K562 (cell line): ENCODE data around the gene MITF. TPM values are rescaled to one million over a fixed set of nuclear protein-coding genes. Genes with fewer than 3 reads are reported as not detected.

Experiments
- ATAC-seq: fragments of 200-7000 bp; cut with Tn5 transposase; 3 replicates; pipeline ENCODE4 v1.9.1; 2020; ENCODE audit warnings: moderate library complexity
- BruUV-seq: library from RNA; stranded (reverse); fragments of 400-500 nt; replicated peaks from 2 replicates; lab custom pipeline; 2021; lab: Mats Ljungman, UMichigan
- CTCF ChIA-PET: fragments of 300-600 bp; formaldehyde crosslinking; extraction: SDS; loops from one replicate; lab custom pipeline; 2021; ENCODE audit warnings: low intra/inter-chr PET ratio; lab: Yijun Ruan, JAX
- POLR2A ChIA-PET: fragments of 300-600, 350-650 bp; sonication (Branson Sonifier 250); formaldehyde crosslinking; extraction: SDS; loops from one replicate; lab custom pipeline; 2021; ENCODE audit warnings: antibody characterized with exemption, inconsistent platforms; lab: Yijun Ruan, JAX
- DNase-seq, 4 experiments: peaks; one replicate each; pipeline versions ENCODE4 v3.0.0 to v3.0.0-alpha.2; 2011 to 2018; ENCODE audit warnings: low spot score in 3 of 4, mixed read lengths in 3 of 4; ENCODE audit errors: extremely low read depth in 1 of 4
- FAIRE-seq: peaks from 2 replicates; lab custom pipeline; 2011; peaks lifted over from hg19 to GRCh38; lab: Jason Lieb, UNC
- H2AFZ ChIP-seq: 2 replicates; pipeline ENCODE4 v1.6.0; 2011; ENCODE audit warnings: low read depth, low read length, control low read depth, inconsistent platforms
- H3K27ac ChIP-seq: fragments of 200-600 bp; 3 replicates; pipeline ENCODE4 v1.8.0; 2011; ENCODE audit warnings: low read depth, mild to moderate bottlenecking, control low read depth, inconsistent platforms, low read length, moderate library complexity, mixed read lengths; ENCODE audit errors: extremely low read depth
- H3K27me3 ChIP-seq, 2 experiments: fragments of 300-600 bp in 1 of 2; 2 replicates in 1 of 2; 3 replicates in 1 of 2; pipeline versions ENCODE4 v1.6.0 to v1.8.0; 2011; ENCODE audit warnings: inconsistent platforms in 2 of 2, low read length in 2 of 2, mild to moderate bottlenecking in 1 of 2, mixed read lengths in 1 of 2, moderate library complexity in 1 of 2; ENCODE audit not compliant: control insufficient read depth in 2 of 2, insufficient read depth in 2 of 2
- H3K36me3 ChIP-seq: fragments of 300-600 bp; 3 replicates; pipeline ENCODE4 v1.8.0; 2011; ENCODE audit warnings: mild to moderate bottlenecking, low read length, inconsistent platforms; ENCODE audit not compliant: control insufficient read depth, insufficient read depth
- H3K4me1 ChIP-seq, 2 experiments: fragments of 200-600 bp in 1 of 2; replicated peaks in 1 of 2; 2 replicates in 1 of 2; 3 replicates in 1 of 2; pipeline versions ENCODE4 v1.5.1 to v1.8.0; 2011; ENCODE audit warnings: inconsistent platforms in 2 of 2, low read length in 2 of 2, mild to moderate bottlenecking in 1 of 2, mixed read lengths in 1 of 2, moderate library complexity in 1 of 2; ENCODE audit not compliant: control insufficient read depth in 2 of 2, insufficient read depth in 2 of 2
- H3K4me2 ChIP-seq: 2 replicates; pipeline ENCODE4 v1.6.1; 2011; ENCODE audit warnings: low read length, control low read depth, inconsistent platforms, mixed read lengths; ENCODE audit not compliant: insufficient read depth
- H3K4me3 ChIP-seq: fragments of 200-600 bp; sonication (generic), shearing (Covaris generic); 2 replicates; pipeline ENCODE4 v1.5.1; 2016; ENCODE audit warnings: control low read depth, inconsistent platforms
- H3K79me2 ChIP-seq: fragments of 200-600 bp; 3 replicates; pipeline ENCODE4 v1.8.0; 2011; ENCODE audit warnings: low read length, inconsistent platforms; ENCODE audit not compliant: control insufficient read depth, insufficient read depth
- H3K9ac ChIP-seq, 2 experiments: 2 replicates each; pipeline versions ENCODE4 v1.6.0 to v1.6.1; 2011; ENCODE audit warnings: low read depth in 2 of 2, low read length in 2 of 2, control low read depth in 1 of 2, inconsistent platforms in 1 of 2, mild to moderate bottlenecking in 1 of 2, mixed read lengths in 1 of 2; ENCODE audit not compliant: insufficient read depth in 1 of 2
- H3K9me1 ChIP-seq: one replicate; pipeline ENCODE4 v1.6.0; 2011; ENCODE audit warnings: inconsistent platforms, mild to moderate bottlenecking, low read length, moderate library complexity; ENCODE audit not compliant: control insufficient read depth, insufficient read depth
- H3K9me3 ChIP-seq: replicated peaks from 2 replicates; pipeline ENCODE4 v1.5.1; 2011; ENCODE audit warnings: low read depth, low read length, inconsistent platforms; ENCODE audit not compliant: control insufficient read depth, insufficient read depth
- H4K20me1 ChIP-seq: replicated peaks from 2 replicates; pipeline ENCODE4 v1.6.1; 2011; ENCODE audit warnings: low read length, inconsistent platforms, mixed read lengths; ENCODE audit not compliant: control insufficient read depth, insufficient read depth
- CCNT2 ChIP-seq: IDR thresholded peaks from 2 replicates; pipeline ENCODE4 v1.6.1; 2011; ENCODE audit warnings: borderline replicate concordance, low read depth, mild to moderate bottlenecking, moderate library complexity, mixed read lengths, low read length; ENCODE audit not compliant: insufficient read length; ENCODE audit errors: extremely low read depth
- CEBPG ChIP-seq, 3 experiments: fragments of 200-800 bp in 1 of 3; sonication (Bioruptor generic) in 1 of 3; sonication (generic) in 1 of 3; formaldehyde crosslinking in 1 of 3; IDR thresholded peaks in 2 of 3; conservative IDR thresholded peaks in 1 of 3; 2 replicates each; pipeline versions ENCODE4 v1.6.1 to v1.8.0; 2016 to 2022; ENCODE audit warnings: missing compliant biosample characterization in 2 of 3, missing genetic modification characterization in 2 of 3, mild to moderate bottlenecking in 1 of 3, missing genetic modification reagents in 1 of 3
- E2F8 ChIP-seq: fragments of 450-650 bp; IDR thresholded peaks from 2 replicates; pipeline ENCODE4 v1.7.1; 2018; ENCODE audit warnings: mild to moderate bottlenecking, low read depth; ENCODE audit not compliant: partially characterized antibody
- FOXA3 ChIP-seq, 2 experiments: fragments of 450-650 bp in 1 of 2; sonication (generic) in 1 of 2; formaldehyde crosslinking; IDR thresholded peaks in 1 of 2; conservative IDR thresholded peaks in 1 of 2; 2 replicates each; pipeline versions ENCODE4 v1.4.0 to v1.8.0; 2020 to 2022; ENCODE audit warnings: mild to moderate bottlenecking in 2 of 2, missing genetic modification reagents in 1 of 2
- GTF2B ChIP-seq: IDR thresholded peaks from 2 replicates; pipeline ENCODE4 v1.6.1; 2011; ENCODE audit not compliant: insufficient read length; ENCODE audit errors: extremely low read depth
- HDGF ChIP-seq: fragments of 450-650 bp; IDR thresholded peaks from 2 replicates; pipeline ENCODE4 v1.6.1; 2016
- MTA2 ChIP-seq: fragments of 450-650 bp; IDR thresholded peaks from 2 replicates; pipeline ENCODE4 v1.6.1; 2016; ENCODE audit warnings: low read depth
- ZNF23 ChIP-seq: fragments of 250-450 bp; sonication (Bioruptor Pico); IDR thresholded peaks from 2 replicates; pipeline ENCODE4 v1.4.0; 2020; ENCODE audit warnings: mild to moderate bottlenecking
- ZNF507 ChIP-seq: conservative IDR thresholded peaks from 2 replicates; pipeline ENCODE4 v1.6.1; 2017; ENCODE audit warnings: missing genetic modification characterization, missing compliant biosample characterization
- ZNF778 ChIP-seq: fragments of 450-650 bp; formaldehyde crosslinking; IDR thresholded peaks from 2 replicates; pipeline ENCODE4 v1.4.0; 2020; ENCODE audit warnings: mild to moderate bottlenecking, moderate library complexity
- in situ Hi-C: fragments of 300-500 bp; cut with MboI; formaldehyde crosslinking; loops from 4 replicates; pipeline ENCODE4 v1.15.0; 2018; ENCODE audit warnings: inconsistent platforms, mixed read lengths
- intact Hi-C: fragments of 100-400 bp; cut with micrococcal nuclease; formaldehyde crosslinking; loops from 2 replicates; pipeline ENCODE4 v1.14.2; 2022
- polyA plus RNA-seq, 8 experiments: library from polyadenylated mRNA; depleted of rRNA in 4 of 8; stranded (reverse) in 5 of 8; unstranded in 3 of 8; fragments of >200 nt; fragmentation: Nextera tagmentation in 2 of 8; fragmentation: Illumina TruSeq in 1 of 8; extraction: Ambion mirVana in 2 of 8; extraction: Trizol in 1 of 8; gene quantifications; 2 replicates each; pipeline versions ENCODE4 v1.2.1 to v1.2.3, GENCODE V29; 2011 to 2014; ENCODE audit warnings: inconsistent platforms in 1 of 8, missing spikeins in 1 of 8
- total RNA-seq, 7 experiments: library from RNA; depleted of rRNA in 6 of 7; stranded (reverse); fragments of >200 nt in 6 of 7; fragmentation: Illumina TruSeq in 2 of 7; extraction: Trizol in 2 of 7; gene quantifications; 2 replicates each; pipeline versions ENCODE4 v1.2.1 to v1.2.3, GENCODE V29; 2011 to 2021; ENCODE audit warnings: low replicate concordance in 1 of 7

MITF gene
- total and polyA plus RNA-seq, 9 of the 15 experiments (the other 6 are each of a cell fraction or from before 2014, with no cell fraction given) = 5.6 to 14.9 (median 11.1) TPM

GRCh38 chr3:70000563-70001081, 261.4 kb downstream of the MITF start (continued):
- no peak for TF ChIP-seq E2F8
- TF ChIP-seq CEBPG (CRISPR knock-in tag; IDR thresholded peaks at IDR 0.05) = no peak
- TF ChIP-seq CEBPG (tag; conservative IDR thresholded peaks at IDR 0.05 in 1 of 2, IDR thresholded peaks at IDR 0.05 in 1 of 2) = peak; percentile 44 to 51; a peak in 1 of 4 replicates
- TF ChIP-seq ZNF23 = no peak
- peak in 1 of 2 experiments; percentile 46; a peak in 2 of 4 replicates for TF ChIP-seq FOXA3 (CRISPR knock-in tag; conservative IDR thresholded peaks at IDR 0.05 in 1 of 2, IDR thresholded peaks at IDR 0.05 in 1 of 2)
- no peak for TF ChIP-seq ZNF778 (CRISPR knock-in tag)
- no peak for TF ChIP-seq MTA2

- ChIA-PET POLR2A (no interaction called here), CTCF (no interaction called here)
- no peak overlapping the region for H3K4me3 ChIP-seq
- H3K9me3 ChIP-seq = no peaks in the 10 kb centered on the region; the same call in 1 of the 2 replicates
- no TSS peak for BruUV-seq
- no peak for TF ChIP-seq HDGF
- no peak for TF ChIP-seq CCNT2
- peak; percentile 92 for TF ChIP-seq ZNF507 (tag)
- no peak for TF ChIP-seq GTF2B
- ATAC-seq (no peak), DNase-seq (no peak), FAIRE-seq (no peak)
- H3K4me1 ChIP-seq = peaks cover 0 to 5% of the 10 kb centered on the region in 2 experiments; a peak in 2 of 5 replicates
- no peaks in the 10 kb centered on the region for H3K79me2 ChIP-seq
- H3K36me3 ChIP-seq = no peaks in the 10 kb centered on the region
- in situ Hi-C loops (no loop called here), intact Hi-C loops (no loop called here)
- no peaks in the 10 kb centered on the region for H3K9me1 ChIP-seq
- H4K20me1 ChIP-seq = no peaks in the 10 kb centered on the region
- H2AFZ ChIP-seq = no peak overlapping the region
- H3K27ac ChIP-seq = no peak overlapping the region
- H3K9ac ChIP-seq = no peak overlapping the region
- H3K4me2 ChIP-seq = no peak overlapping the region
- no peaks in the 10 kb centered on the region for H3K27me3 ChIP-seq
Observed at GRCh38 chr3:70003119-70003518, 263.9 kb downstream of the MITF start.
